Measurements from ENCODE around the gene HSD11B2.
"Not testable (repeated sequence)": the region's sequence is repeated elsewhere in the genome, so short reads cannot be mapped to it uniquely, and the experiment has no call there.

The HSD11B2 gene

GRCh38 chr16:67415421-67415820, 15.5 kb upstream of the HSD11B2 start:
- DNase-seq (ENCODE audit: low read depth), result not testable (repeated sequence)

- DNase-seq (ENCODE audit: low read depth), result peak; percentile 31
These were observed 14.8 kb upstream of the HSD11B2 start, which contains the start of gene ZDHHC1 for GRCh38 chr16:67415872-67416793. Gene ZDHHC1, minus strand, starts transcription at chr16:67416477. Its CDS starts 8,702 bp downstream, at chr16:67407775.

GRCh38 chr16:67417333-67418061, 13.4 kb upstream of the HSD11B2 start:
- DNase-seq (ENCODE audit: low read depth), result no peak

- DNase-seq (ENCODE audit: low read depth), result no peak
These were observed 11.4 kb upstream of the HSD11B2 start for GRCh38 chr16:67419502-67419901.

GRCh38 chr16:67419931-67420330, 11.0 kb upstream of the HSD11B2 start:
- DNase-seq (ENCODE audit: low read depth), result no peak

GRCh38 chr16:67421030-67421429, 9.9 kb upstream of the HSD11B2 start:
- DNase-seq (ENCODE audit: low read depth), result no peak

- no peak for DNase-seq (ENCODE audit: low read depth)
These were observed 7.9 kb upstream of the HSD11B2 start for GRCh38 chr16:67423015-67423414.

GRCh38 chr16:67423611-67424260, 7.2 kb upstream of the HSD11B2 start:
- DNase-seq (ENCODE audit: low read depth), result no peak

GRCh38 chr16:67424261-67424615, 6.7 kb upstream of the HSD11B2 start:
- DNase-seq (ENCODE audit: low read depth), result no peak

- DNase-seq (ENCODE audit: low read depth), result no peak
These were observed 5.9 kb upstream of the HSD11B2 start for GRCh38 chr16:67425061-67425460.

GRCh38 chr16:67425580-67425979, 5.3 kb upstream of the HSD11B2 start:
- no peak for DNase-seq (ENCODE audit: low read depth)

DNA sequence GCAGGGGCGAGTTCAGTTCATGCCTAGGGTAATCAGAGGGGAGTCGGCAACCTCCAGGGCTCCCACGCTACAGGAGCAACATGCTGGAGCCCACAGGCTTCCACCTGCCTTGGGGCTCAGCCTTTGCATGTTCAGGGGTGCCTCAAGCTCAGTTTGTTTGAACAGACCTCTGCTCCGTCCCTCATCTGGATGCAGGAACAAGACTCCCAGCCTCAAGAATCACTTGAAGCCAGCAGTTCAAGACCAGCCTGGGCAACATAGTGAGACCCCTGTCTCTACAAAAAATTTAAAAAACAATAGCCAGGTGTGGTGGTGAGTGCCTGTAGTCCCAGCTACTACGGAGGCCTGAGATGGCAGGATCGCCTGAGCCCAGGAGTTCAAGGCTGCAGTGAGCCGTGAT, 4.9 kb upstream of the HSD11B2 start:
- no peak for DNase-seq (ENCODE audit: low read depth)

DNA sequence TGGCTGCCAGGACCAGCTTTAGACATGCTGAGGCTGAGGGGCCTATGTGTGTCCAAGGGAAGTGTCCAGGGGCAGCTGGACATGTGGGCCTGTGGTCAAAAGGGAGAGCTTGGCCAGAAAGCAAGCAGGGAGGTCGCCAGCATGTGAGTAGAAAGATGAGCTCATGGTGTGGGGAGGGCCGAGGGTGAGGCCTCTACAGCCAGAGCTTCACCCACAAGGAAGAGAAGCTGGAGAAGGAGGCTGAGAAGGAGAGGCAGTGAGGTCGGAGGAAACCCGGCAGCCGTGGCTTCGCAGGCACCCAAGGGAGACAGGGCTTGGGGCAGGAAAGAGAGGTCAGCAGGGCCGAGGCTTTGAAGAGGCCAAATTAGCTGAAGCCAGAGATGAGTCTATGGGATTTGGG, 4.0 kb upstream of the HSD11B2 start:
- DNase-seq (ENCODE audit: low read depth), result no peak

GRCh38 chr16:67428146-67428731, 2.7 kb upstream of the HSD11B2 start:
- DNase-seq (ENCODE audit: low read depth), result peak; percentile 35

GRCh38 chr16:67429053-67429798, 1.7 kb upstream of the HSD11B2 start:
- no peak for DNase-seq (ENCODE audit: low read depth)

DNA sequence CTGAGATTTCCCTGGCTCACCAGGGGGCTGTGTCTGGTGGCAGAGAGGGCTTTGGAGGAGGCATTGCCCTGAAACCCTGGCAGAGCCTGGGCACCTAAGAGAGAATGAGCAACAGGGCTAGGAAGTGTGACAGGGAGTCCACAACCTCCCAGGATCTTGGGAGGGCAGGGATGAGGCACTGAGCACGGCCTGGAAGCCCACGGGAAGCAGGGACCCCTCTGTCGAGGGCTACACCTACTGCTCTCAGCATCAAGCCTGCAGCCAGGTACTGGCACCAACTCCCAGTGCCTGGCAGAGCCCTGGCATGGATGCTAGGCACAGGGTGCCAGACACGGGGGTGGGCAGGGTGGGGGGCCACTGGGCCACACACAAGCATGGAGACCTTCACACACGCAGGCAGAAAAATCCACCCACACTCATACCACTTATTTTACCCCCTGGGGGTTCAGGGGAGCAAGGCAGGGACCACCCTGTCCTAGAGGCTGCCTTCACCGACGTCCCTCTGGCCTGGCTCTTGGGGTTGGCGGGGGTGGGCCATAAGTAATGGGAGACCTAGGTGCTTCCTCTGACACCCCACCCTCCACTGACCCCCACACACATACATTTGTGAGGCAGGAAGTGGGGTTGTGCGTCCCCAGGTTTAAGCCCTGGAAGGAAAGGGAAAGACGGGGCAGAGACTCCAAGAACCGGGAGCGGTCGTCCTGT, 970 bp upstream of the HSD11B2 start:
- no peak for DNase-seq (ENCODE audit: low read depth)

GRCh38 chr16:67430504-67430976, 381 bp upstream of the HSD11B2 start:
- no peak for DNase-seq (ENCODE audit: low read depth)

DNA sequence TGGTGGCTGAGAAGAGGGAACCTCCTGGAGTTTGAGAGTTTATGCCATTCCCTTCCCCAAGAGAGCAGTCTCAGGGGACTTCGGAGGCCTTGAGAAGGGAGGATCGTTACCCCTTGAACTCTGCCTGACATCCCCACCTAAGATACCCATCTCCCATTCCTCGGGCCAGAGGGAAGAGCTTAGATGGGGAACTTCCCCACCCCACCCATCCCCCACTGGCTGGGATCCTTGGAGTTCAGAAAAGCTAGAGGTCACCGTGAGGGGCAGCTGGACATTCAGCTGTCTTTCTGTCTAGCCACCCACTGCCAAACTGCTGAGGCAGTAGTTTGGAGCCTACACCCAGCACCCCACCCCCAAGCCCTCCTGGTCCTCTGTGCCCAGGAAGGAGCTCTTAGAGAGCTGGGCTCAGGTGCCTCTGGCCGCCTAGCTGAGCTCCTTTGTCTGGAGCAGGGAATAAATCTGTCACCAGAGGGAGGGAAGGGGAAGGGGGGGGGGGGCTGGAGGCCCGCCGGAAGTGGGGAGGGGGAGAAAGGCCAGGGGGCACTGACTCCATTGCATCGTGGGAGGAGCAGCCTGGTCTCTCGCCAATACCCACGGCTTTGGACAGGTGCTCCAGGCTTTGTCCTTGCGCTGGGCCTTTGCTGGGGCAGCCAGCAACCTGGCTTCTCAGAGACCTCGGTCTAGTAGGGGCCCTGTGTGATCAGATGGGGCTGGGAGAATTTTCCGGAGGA, 1.0 kb downstream of the HSD11B2 start:
- DNase-seq (ENCODE audit: low read depth), result no peak

- no peak for DNase-seq (ENCODE audit: low read depth)
These were observed 1.6 kb downstream of the HSD11B2 start for GRCh38 chr16:67432506-67432890.

- DNase-seq (ENCODE audit: low read depth), result no peak
These were observed 2.3 kb downstream of the HSD11B2 start for GRCh38 chr16:67433131-67433719.

Data from stimulated activated CD8-positive, alpha-beta memory T cell treated with anti-CD3 and anti-CD28 coated beads, Interleukin-4, amount 100 ng/mL, for 24 hours (primary cell).